Measurements from ENCODE around the gene PLA2G4B.

- TF ChIP-seq CTCF (IDR thresholded peaks at IDR 0.05) (no peak), POLR2A (IDR thresholded peaks at IDR 0.05) (no peak), EP300 (IDR thresholded peaks at IDR 0.05) (peak in 1 of 2 donors; percentile 36)
Observed at GRCh38 chr15:41848631-41849030, 10.0 kb downstream of the PLA2G4B start.

All from tibial nerve (tissue), 4 donors.